ENCODE data around the gene ERMAP.

The ERMAP gene

GRCh38 chr1:42877380-42877779, 60.5 kb downstream of the ERMAP start:
- no peak for DNase-seq

- DNase-seq: no peak
These were observed 63.5 kb downstream of the ERMAP start for GRCh38 chr1:42880384-42880783.

- no peak for DNase-seq
These were observed 69.3 kb downstream of the ERMAP start for GRCh38 chr1:42886046-42886739.

GRCh38 chr1:42886800-42887199, 69.9 kb downstream of the ERMAP start:
- DNase-seq: no peak

GRCh38 chr1:42887366-42887765, 70.4 kb downstream of the ERMAP start:
- no peak for DNase-seq

GRCh38 chr1:42888013-42888633, 71.2 kb downstream of the ERMAP start:
- DNase-seq: no peak

- no peak for DNase-seq
These were observed 72.3 kb downstream of the ERMAP start for GRCh38 chr1:42889264-42889663.

- no peak for DNase-seq
These were observed 74.7 kb downstream of the ERMAP start for GRCh38 chr1:42891465-42892138.

Measured in cerebellar nuclear complex (tissue), 1 donor.